Natural killer cell treated with Interleukin-12 subunit alpha and Interleukin-12 subunit beta and Interleukin-15 and Interleukin-18, amount 100 ng/mL, for 72 hours (primary cell): ENCODE results near the gene MYO1H. TPM values are rescaled to one million over a fixed set of nuclear protein-coding genes. Genes with fewer than 3 reads are reported as not detected.
"Not testable (repeated sequence)": the region's sequence is repeated elsewhere in the genome, so short reads cannot be mapped to it uniquely, and the experiment has no call there.

Experiments used
- ATAC-seq, 2 donors: fragments of 150-1000 bp; cut with Tn5 transposase in 1 of 2; sonication (Bioruptor Pico), chemical (Tn5 transposase) in 1 of 2; 2 replicates each; pipeline ENCODE4 v1.10.0; 2021
- DNase-seq: peaks from one replicate; pipeline ENCODE4 v3.0.0; 2022; ENCODE audit warnings: low spot score
- H3K27ac Mint-ChIP-seq, 2 donors: 1 replicate in 1 of 2; 2 replicates in 1 of 2; pipeline ENCODE4 v1.8.0; 2022; ENCODE audit warnings: mixed read lengths in 2 of 2, mild to moderate bottlenecking in 1 of 2, moderate library complexity in 1 of 2
- H3K27me3 Mint-ChIP-seq, 2 donors: 1 replicate in 1 of 2; 2 replicates in 1 of 2; pipeline ENCODE4 v1.8.0; 2022; ENCODE audit warnings: mixed read lengths in 2 of 2
- H3K36me3 Mint-ChIP-seq: one replicate; pipeline ENCODE4 v1.8.0; 2022; ENCODE audit warnings: mixed read lengths
- H3K4me1 Mint-ChIP-seq, 2 donors: 1 replicate in 1 of 2; 2 replicates in 1 of 2; pipeline ENCODE4 v1.8.0; 2022; ENCODE audit warnings: low read depth in 2 of 2, mixed read lengths in 2 of 2, mild to moderate bottlenecking in 1 of 2
- H3K4me3 Mint-ChIP-seq: one replicate; pipeline ENCODE4 v1.8.0; 2022; ENCODE audit warnings: mixed read lengths
- H3K9me3 Mint-ChIP-seq: 2 replicates; pipeline ENCODE4 v1.8.0; 2022; ENCODE audit warnings: mixed read lengths
- total RNA-seq, 2 donors: library from RNA; stranded (reverse); gene quantifications; one replicate each; pipeline ENCODE4 v1.2.3, GENCODE V29; 2022

MYO1H gene
- total RNA-seq, 2 donors from 2014 or later: not detected

DNA sequence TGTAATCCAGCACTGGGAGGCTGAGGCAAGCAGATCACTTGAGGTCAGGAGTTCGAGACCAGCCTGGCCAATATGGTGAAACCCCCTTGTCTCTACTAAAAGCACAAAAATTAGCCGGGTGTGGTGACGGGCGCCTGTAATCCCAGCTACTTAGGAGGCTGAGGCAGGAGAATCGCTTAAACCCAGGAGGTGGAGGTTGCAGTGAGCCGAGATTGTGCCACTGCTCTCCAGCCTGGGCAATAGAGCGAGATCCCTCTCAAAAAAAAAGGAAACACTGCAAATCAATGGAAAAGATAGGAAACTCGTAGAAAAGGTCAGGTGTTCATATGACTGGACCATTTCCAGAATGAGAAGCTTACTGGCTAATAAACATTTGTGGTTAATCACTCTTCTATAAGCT lies 26.4 kb upstream of the MYO1H start:
- H3K36me3 Mint-ChIP-seq, H3K9me3 Mint-ChIP-seq, H3K4me3 Mint-ChIP-seq, H3K27ac Mint-ChIP-seq, DNase-seq, ATAC-seq, H3K4me1 Mint-ChIP-seq: not testable (repeated sequence)
- peaks cover 23 to 36% of the 10 kb centered on the region in 2 donors for H3K27me3 Mint-ChIP-seq

- no peaks in the 10 kb centered on the region for H3K36me3 Mint-ChIP-seq
- peaks cover 10 to 11% of the 10 kb centered on the region in 2 donors for H3K27me3 Mint-ChIP-seq
- no peaks in the 10 kb centered on the region for H3K4me1 Mint-ChIP-seq
- DNase-seq (no peak), ATAC-seq (no peak)
- no peak overlapping the region for H3K4me3 Mint-ChIP-seq
- no peaks in the 10 kb centered on the region for H3K9me3 Mint-ChIP-seq
- no peak overlapping the region for H3K27ac Mint-ChIP-seq
These were observed 18.7 kb upstream of the MYO1H start for GRCh38 chr12:109329003-109329402.

DNA sequence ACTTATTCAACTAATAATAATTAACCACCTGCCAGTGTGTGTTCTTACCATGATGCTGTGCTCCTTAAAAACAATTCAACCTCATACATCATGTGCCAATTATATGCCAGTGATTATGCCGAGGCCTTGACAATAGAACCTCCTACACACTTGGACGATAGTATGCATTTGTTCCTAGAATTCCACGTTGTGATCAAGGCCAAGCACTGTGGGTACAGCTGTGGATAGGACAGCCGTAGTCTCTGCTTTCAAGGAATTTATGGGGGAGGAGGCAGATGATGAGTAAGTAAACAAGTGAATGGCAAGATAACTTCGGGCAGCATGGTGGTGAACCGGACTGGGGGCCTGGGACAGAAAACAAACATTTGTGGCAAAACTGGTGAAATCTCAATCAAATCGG lies 18.0 kb upstream of the MYO1H start:
- H3K4me3 Mint-ChIP-seq: no peak overlapping the region
- no peaks in the 10 kb centered on the region for H3K4me1 Mint-ChIP-seq
- no peak for ATAC-seq
- no peak overlapping the region for H3K27ac Mint-ChIP-seq
- no peak for DNase-seq
- no peaks in the 10 kb centered on the region for H3K9me3 Mint-ChIP-seq
- peaks cover 9 to 11% of the 10 kb centered on the region in 2 donors for H3K27me3 Mint-ChIP-seq
- no peaks in the 10 kb centered on the region for H3K36me3 Mint-ChIP-seq

GRCh38 chr12:109330282-109331230 lies 17.1 kb upstream of the MYO1H start:
- DNase-seq (no peak), ATAC-seq (no peak)
- Mint-ChIP-seq H3K36me3 (no peaks in the 10 kb centered on the region), H3K9me3 (no peaks in the 10 kb centered on the region), H3K27me3 (peaks cover under 1 to 8% of the 10 kb centered on the region in 2 donors), H3K27ac (no peak overlapping the region), H3K4me3 (no peak overlapping the region), H3K4me1 (no peaks in the 10 kb centered on the region)

GRCh38 chr12:109331301-109331952 lies 16.3 kb upstream of the MYO1H start:
- H3K9me3 Mint-ChIP-seq: no peaks in the 10 kb centered on the region
- H3K4me1 Mint-ChIP-seq: no peaks in the 10 kb centered on the region
- no peak overlapping the region for H3K27ac Mint-ChIP-seq
- H3K4me3 Mint-ChIP-seq: no peak overlapping the region
- ATAC-seq (no peak), DNase-seq (no peak)
- no peaks in the 10 kb centered on the region for H3K36me3 Mint-ChIP-seq
- peaks cover 9 to 13% of the 10 kb centered on the region in 2 donors for H3K27me3 Mint-ChIP-seq

GRCh38 chr12:109334887-109335286 lies 12.8 kb upstream of the MYO1H start:
- peaks cover 14 to 19% of the 10 kb centered on the region in 2 donors for H3K27me3 Mint-ChIP-seq
- no peak overlapping the region for H3K27ac Mint-ChIP-seq
- no peak overlapping the region for H3K4me3 Mint-ChIP-seq
- no peaks in the 10 kb centered on the region for H3K4me1 Mint-ChIP-seq
- no peaks in the 10 kb centered on the region for H3K36me3 Mint-ChIP-seq
- H3K9me3 Mint-ChIP-seq: no peaks in the 10 kb centered on the region
- ATAC-seq: no peak
- no peak for DNase-seq

DNA sequence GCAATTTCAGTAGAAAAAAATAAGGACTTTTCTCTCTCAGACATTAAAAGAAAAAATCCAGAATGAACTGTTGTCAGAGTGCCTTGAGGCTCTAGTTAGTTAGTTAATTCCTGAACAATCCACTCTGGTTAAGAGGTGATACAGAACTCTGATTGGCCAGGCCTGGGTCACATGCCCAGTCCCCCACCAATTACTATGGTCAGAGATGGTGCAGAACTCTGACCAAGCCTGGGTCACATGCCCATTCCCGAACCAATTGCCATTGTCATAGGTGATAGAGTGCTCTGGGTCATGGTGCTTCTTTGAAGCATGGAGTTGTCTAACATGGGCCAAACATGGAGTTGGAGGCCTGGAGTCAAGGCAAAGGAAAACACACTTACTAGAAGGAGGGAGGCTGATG lies 11.1 kb upstream of the MYO1H start:
- no peak for ATAC-seq
- no peak for DNase-seq
- Mint-ChIP-seq H3K4me3 (no peak overlapping the region), H3K27ac (no peak overlapping the region), H3K4me1 (no peaks in the 10 kb centered on the region), H3K9me3 (no peaks in the 10 kb centered on the region), H3K36me3 (no peaks in the 10 kb centered on the region), H3K27me3 (peaks cover 12 to 19% of the 10 kb centered on the region in 2 donors)

GRCh38 chr12:109343677-109344076 lies 4.0 kb upstream of the MYO1H start:
- H3K36me3 Mint-ChIP-seq: no peaks in the 10 kb centered on the region
- no peak overlapping the region for H3K4me3 Mint-ChIP-seq
- H3K27ac Mint-ChIP-seq: no peak overlapping the region
- no peak for ATAC-seq
- no peak for DNase-seq
- no peaks in the 10 kb centered on the region for H3K4me1 Mint-ChIP-seq
- H3K9me3 Mint-ChIP-seq: no peaks in the 10 kb centered on the region
- H3K27me3 Mint-ChIP-seq: peaks cover 13 to 23% of the 10 kb centered on the region in 2 donors

- H3K36me3 Mint-ChIP-seq: no peaks in the 10 kb centered on the region
- ATAC-seq (no peak), DNase-seq (no peak)
- H3K9me3 Mint-ChIP-seq: no peaks in the 10 kb centered on the region
- no peak overlapping the region for H3K4me3 Mint-ChIP-seq
- no peak overlapping the region for H3K27ac Mint-ChIP-seq
- H3K27me3 Mint-ChIP-seq: peaks cover 11 to 15% of the 10 kb centered on the region in 2 donors
- H3K4me1 Mint-ChIP-seq: no peaks in the 10 kb centered on the region
These were observed 2.3 kb upstream of the MYO1H start for GRCh38 chr12:109345428-109345827.

- Mint-ChIP-seq H3K27ac (no peak overlapping the region), H3K4me3 (no peak overlapping the region), H3K9me3 (no peaks in the 10 kb centered on the region), H3K36me3 (no peaks in the 10 kb centered on the region), H3K4me1 (no peaks in the 10 kb centered on the region), H3K27me3 (peaks cover 12 to 15% of the 10 kb centered on the region in 2 donors)
- no peak for DNase-seq
- ATAC-seq: no peak
These were observed 780 bp upstream of the MYO1H start for GRCh38 chr12:109346920-109347319.

DNA sequence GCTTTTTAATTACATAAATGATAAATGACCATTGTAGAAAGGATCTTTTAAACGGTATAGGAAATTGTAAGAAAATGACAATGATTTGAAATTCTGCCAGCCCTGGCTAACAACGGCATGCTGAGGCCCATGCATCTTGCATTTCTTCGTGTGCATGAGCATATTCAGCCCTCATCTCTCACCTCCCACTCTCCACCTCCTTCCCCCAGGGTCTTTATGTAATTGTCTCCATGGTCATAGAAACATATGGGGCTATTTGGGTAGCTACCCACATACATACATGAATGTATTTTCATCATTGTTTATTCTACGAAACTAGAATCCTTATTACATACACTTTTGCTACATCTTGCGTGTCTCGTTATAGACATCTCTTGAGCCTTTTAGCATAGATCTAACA lies 4.5 kb downstream of the MYO1H start:
- H3K27ac Mint-ChIP-seq: no peak overlapping the region

GRCh38 chr12:109356577-109356976 lies 8.9 kb downstream of the MYO1H start:
- no peak overlapping the region for H3K27ac Mint-ChIP-seq
- H3K36me3 Mint-ChIP-seq: no peaks in the 10 kb centered on the region
- no peak for ATAC-seq
- H3K4me3 Mint-ChIP-seq: no peak overlapping the region
- H3K9me3 Mint-ChIP-seq: no peaks in the 10 kb centered on the region
- H3K27me3 Mint-ChIP-seq: peaks cover 16 to 17% of the 10 kb centered on the region in 2 donors
- H3K4me1 Mint-ChIP-seq: peaks cover 0 to 9% of the 10 kb centered on the region in 2 donors
- no peak for DNase-seq

More for the DNA sequence above, 4.5 kb downstream of the MYO1H start:
- no peak overlapping the region for H3K4me3 Mint-ChIP-seq
- no peaks in the 10 kb centered on the region for H3K36me3 Mint-ChIP-seq
- peaks cover 0 to 14% of the 10 kb centered on the region in 2 donors for H3K27me3 Mint-ChIP-seq
- ATAC-seq (no peak), DNase-seq (no peak)
- no peaks in the 10 kb centered on the region for H3K4me1 Mint-ChIP-seq
- H3K9me3 Mint-ChIP-seq: no peaks in the 10 kb centered on the region

DNA sequence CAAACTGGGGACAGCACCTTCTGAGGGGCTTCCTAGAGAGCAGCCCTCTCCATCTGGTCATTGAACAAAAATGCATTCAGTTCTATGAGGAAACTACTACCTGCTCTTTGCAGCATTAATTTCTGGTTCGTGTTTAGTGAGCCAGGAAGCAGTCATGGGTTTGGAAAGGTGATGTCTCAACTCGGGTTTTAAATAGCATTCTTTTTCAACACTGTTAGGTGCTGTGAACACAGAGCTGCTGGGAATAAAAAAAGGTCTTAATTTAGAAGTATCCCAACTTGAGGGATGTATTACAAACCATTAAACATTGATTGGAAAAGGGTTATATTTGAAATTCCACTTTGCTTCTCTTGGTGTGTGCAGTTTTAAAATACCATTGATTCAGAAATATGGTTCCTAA lies 9.3 kb downstream of the MYO1H start:
- ATAC-seq (no peak), DNase-seq (no peak)
- H3K4me1 Mint-ChIP-seq: peaks cover 0 to 9% of the 10 kb centered on the region in 2 donors
- no peaks in the 10 kb centered on the region for H3K9me3 Mint-ChIP-seq
- H3K27me3 Mint-ChIP-seq: peaks cover 16 to 17% of the 10 kb centered on the region in 2 donors
- H3K27ac Mint-ChIP-seq: no peak overlapping the region
- no peak overlapping the region for H3K4me3 Mint-ChIP-seq
- no peaks in the 10 kb centered on the region for H3K36me3 Mint-ChIP-seq
